GM23248 (cell line): ENCODE measurements around the gene RRAS2.

Source experiments
- EZH2 ChIP-seq: fragments of 200-600 bp; sonication (generic); IDR thresholded peaks from 2 replicates; pipeline ENCODE4 v1.6.1; 2018; ENCODE audit warnings: antibody characterized with exemption, mild to moderate bottlenecking; ENCODE audit not compliant: insufficient read depth, poor library complexity, severe bottlenecking
- EZH2phosphoT487 ChIP-seq: fragments of 200-600 bp; sonication (generic); IDR thresholded peaks from 2 replicates; pipeline ENCODE4 v1.6.1; 2018; ENCODE audit warnings: antibody characterized with exemption, moderate library complexity, mild to moderate bottlenecking, low read depth; ENCODE audit not compliant: insufficient read depth

- TF ChIP-seq EZH2phosphoT487 (no peak), EZH2 (no peak)
Observed at GRCh38 chr11:14381968-14382367, 23.0 kb upstream of the RRAS2 start.
